ENCODE data around the gene CDH4.

Gene CDH4

GRCh38 chr20:61753987-61754956 is 502.2 kb downstream of the CDH4 start:
- H3K4me3 ChIP-seq: no peak overlapping the region
- no peak overlapping the region for H3K27ac ChIP-seq

- Histone ChIP-seq H3K4me3 (no peak overlapping the region), H3K27ac (no peak overlapping the region)
Measured at GRCh38 chr20:61754976-61755778, 503.1 kb downstream of the CDH4 start.

GRCh38 chr20:61755971-61756845 is 504.1 kb downstream of the CDH4 start:
- no peak overlapping the region for H3K27ac ChIP-seq
- H3K4me3 ChIP-seq: no peak overlapping the region

GRCh38 chr20:61756966-61757677 is 505.1 kb downstream of the CDH4 start:
- H3K4me3 ChIP-seq: no peak overlapping the region
- no peak overlapping the region for H3K27ac ChIP-seq

GRCh38 chr20:61757678-61758563 is 505.9 kb downstream of the CDH4 start:
- Histone ChIP-seq H3K4me3 (no peak overlapping the region), H3K27ac (no peak overlapping the region)

DNA sequence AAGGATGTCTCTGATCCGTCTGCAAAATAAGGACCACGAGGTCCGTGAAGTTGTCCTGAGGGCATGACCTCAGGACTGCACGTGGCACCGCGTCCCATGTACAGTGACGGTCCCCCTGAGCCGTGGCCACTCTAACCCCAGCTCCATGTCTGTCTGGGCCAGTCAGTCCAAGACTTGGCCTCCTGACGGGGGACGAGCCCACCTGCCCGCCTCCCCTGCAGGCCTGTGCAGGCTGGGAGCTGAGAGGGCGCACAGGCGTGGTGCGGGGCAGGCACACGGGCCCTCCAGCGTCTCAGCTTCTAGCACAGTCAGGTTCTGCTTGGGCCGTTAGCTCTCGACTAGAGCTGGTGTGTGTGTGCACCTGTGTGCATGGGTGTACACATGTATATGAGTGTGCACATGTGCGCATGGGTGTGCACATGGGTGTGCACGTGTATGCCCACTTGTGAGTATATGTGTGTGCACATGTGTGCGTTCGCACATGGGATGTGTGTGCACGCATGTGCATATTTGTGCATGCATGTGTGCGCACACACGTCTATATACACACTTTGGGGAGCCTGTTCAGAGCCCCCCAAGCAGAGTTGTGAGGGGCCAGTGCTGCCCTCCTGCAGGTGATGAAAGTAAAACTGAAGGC is 506.6 kb downstream of the CDH4 start:
- H3K27ac ChIP-seq: no peak overlapping the region
- H3K4me3 ChIP-seq: no peak overlapping the region

GRCh38 chr20:61759286-61760065 is 507.4 kb downstream of the CDH4 start:
- Histone ChIP-seq H3K27ac (no peak overlapping the region), H3K4me3 (no peak overlapping the region)

DNA sequence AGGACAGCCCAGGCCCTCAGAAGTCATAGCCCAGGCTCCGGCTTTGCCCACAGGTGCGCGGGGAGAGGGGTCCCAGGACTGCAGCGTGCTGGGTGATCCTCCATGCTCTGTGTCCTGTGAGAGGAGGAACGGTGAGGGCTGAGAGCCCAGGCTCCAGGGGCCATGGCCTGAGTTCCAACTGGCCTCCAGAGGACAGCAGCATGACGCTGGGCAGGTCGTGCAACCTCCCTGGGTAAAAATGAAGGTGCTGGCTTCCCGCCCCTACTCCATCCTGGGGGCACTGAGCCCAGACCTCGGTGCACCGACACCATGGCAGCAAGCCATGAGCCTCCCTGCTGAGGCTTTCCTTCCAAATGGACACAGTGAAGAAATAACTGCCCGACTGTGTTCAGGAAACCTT is 508.3 kb downstream of the CDH4 start:
- no peak overlapping the region for H3K4me3 ChIP-seq
- no peak overlapping the region for H3K27ac ChIP-seq

DNA sequence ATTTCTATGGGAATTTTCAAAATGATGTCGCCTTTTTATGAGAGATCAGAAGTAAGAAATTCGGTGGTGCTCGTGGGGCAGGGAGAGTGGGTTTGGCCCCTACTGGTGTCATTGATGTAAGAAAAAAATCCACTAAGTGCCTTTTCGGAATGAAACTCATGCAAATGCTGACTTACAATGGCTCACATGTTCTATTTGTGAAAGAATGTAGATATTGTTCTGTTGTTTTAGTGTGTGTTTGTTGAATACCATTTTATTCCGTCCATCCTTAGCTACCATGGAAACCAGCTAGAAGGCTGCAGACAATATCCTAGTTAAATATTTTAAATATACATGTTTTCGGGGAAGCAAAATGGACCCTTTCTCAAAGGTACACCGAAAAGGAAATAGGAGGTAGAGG is 508.7 kb downstream of the CDH4 start:
- no peak overlapping the region for H3K27ac ChIP-seq
- H3K4me3 ChIP-seq: no peak overlapping the region

DNA sequence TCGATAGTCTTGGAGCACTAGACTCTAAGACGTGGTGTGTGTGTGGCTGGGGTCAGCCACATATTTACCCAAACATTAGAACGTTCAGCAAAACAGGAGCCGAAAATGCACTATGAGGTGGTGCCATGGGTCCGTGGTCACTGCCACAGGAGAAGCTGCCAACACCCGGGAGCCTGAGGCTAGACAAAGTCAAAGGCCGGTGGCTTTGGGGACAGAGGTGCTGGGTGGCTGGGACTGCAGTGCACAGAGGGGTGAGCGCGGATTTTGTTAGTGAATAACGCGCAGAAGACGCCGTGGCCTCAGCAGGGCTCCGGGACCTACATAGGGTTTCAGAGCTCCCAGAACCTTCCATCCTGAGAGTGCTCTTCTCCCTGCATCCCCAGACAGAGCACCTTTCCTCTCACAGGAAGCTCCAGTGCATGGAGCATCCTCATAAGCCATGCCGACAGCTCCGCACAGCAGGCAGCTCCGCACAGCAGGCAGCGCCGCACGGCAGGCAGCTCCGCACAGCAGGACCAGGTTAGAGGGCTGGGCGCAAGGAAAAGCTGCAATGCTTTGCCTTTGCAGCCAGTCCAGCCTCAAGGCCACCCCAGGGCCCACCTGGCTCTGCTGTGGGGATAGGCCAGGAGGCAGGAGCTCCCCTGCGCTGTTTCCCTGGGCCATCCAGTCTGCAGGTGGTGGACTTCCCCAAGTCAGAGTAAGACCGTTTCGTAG is 509.5 kb downstream of the CDH4 start:
- Histone ChIP-seq H3K27ac (no peak overlapping the region), H3K4me3 (no peak overlapping the region)

- H3K27ac ChIP-seq: no peak overlapping the region
- no peak overlapping the region for H3K4me3 ChIP-seq
Measured at GRCh38 chr20:61762167-61762710, 510.2 kb downstream of the CDH4 start.

DNA sequence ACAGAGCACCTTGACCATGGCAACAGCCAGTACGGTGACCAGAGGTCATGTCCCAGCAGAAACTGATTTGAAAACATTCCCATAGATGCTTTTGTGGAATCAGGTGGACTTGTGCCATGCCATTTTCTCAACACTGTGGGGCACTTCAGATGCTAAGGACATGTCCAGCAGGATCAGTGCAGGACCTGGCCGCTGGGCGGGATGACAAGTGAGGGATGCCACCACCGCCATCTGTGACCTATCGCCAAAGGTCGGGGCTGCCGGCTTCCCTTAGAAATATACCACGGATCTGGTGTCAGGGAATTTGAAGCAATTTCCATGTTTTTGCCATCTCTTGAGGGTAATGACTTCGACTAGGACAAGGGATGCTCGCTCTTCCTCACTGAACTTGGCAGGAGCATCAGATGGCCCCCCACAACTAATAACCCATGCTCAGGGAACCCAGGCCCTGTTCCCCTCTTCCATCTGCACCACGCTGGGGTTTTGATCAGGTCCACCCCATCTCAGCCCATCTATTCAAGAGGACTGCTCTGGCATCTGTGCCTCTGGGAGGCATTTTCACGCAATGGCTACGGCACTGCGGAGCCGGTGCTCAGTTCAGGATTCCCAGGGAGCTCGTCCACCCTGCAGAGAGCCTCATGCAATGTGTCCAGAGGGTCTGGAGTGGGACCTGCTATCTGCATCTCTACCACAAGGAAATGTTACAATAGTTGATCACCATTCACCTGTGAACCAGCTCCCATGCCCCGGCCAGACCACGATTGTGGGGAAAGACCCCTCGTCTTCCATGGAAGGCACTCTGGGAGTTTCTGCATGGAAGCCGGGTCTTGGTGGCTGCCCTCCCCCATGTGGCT is 511.1 kb downstream of the CDH4 start:
- Histone ChIP-seq H3K4me3 (no peak overlapping the region), H3K27ac (no peak overlapping the region)

DNA sequence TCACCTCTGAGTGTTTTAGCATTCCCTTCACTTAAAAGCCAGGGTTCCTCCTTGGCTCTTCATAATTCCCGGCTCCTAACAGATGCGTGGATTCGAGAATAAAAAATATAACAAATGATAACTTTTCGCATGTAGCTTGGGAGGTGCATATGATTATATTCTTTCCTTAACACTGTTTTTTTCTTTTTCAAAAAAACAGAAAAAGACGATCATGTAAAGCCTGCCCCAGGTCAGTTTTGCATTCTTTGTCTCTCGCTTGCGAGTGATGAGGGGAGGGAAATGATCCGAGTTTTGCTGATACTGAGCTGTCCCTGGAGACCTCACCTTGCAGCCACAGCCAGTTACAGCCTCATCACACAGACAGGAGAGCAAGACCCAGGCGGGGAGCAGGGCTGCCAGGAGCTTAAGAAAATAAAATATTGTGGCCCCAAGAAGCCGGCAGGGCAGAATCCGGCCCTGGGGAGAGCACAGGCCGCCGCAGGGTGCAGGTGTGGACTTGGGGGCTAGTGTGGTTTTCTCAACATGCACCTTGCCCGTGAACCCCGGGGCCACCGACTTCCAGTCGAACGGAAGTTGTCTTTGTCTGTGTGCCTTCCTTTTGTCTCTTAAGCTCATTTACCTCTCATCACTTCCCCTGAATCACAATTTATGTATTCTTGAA is 511.8 kb downstream of the CDH4 start:
- no peak overlapping the region for H3K27ac ChIP-seq
- no peak overlapping the region for H3K4me3 ChIP-seq

DNA sequence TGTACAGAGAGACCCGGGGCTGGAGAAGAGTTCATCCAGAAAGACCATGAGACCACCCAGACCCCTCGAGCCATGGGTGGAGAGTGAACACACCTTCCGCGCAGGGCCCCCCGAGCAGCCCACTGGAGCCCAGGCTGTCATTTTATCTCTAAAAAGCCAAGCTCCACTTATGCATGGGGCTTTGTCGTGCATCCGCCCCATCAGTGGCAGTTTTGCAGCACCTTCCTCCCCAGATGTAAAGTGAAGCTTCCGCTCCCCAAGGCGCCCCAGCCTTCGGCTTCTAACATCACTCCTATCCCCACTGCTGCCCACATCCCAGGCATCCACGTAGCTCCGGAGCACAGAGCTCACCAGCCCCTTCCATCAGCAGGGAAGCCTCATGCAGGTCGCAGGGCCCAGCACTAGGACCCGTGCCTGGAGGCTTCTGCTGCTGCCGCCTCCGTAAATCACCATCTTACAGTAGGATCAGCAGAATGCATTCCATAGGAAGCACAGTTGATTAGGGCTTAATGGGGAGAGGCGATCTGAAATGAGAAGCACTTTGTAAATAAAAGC is 512.5 kb downstream of the CDH4 start:
- H3K27ac ChIP-seq: no peak overlapping the region
- no peak overlapping the region for H3K4me3 ChIP-seq
